Dermis microvascular lymphatic vessel endothelial cell (primary cell): ENCODE measurements around the gene TCAP. TPM values are rescaled to one million over a fixed set of nuclear protein-coding genes. Genes with fewer than 3 reads are reported as not detected.

Source experiments
- DNase-seq, 2 donors: peaks; one replicate each; pipeline versions ENCODE4 v3.0.0 to v3.0.0-alpha.2; 2010; ENCODE audit warnings: low read depth in 2 of 2
- total RNA-seq: library from RNA; depleted of rRNA; stranded (reverse); fragments of >200 nt; gene quantifications from 2 replicates; pipeline ENCODE4 v1.2.1, GENCODE V29; 2014

Gene TCAP
- total RNA-seq, 1 donor from 2014 or later = 0.26 TPM

DNA sequence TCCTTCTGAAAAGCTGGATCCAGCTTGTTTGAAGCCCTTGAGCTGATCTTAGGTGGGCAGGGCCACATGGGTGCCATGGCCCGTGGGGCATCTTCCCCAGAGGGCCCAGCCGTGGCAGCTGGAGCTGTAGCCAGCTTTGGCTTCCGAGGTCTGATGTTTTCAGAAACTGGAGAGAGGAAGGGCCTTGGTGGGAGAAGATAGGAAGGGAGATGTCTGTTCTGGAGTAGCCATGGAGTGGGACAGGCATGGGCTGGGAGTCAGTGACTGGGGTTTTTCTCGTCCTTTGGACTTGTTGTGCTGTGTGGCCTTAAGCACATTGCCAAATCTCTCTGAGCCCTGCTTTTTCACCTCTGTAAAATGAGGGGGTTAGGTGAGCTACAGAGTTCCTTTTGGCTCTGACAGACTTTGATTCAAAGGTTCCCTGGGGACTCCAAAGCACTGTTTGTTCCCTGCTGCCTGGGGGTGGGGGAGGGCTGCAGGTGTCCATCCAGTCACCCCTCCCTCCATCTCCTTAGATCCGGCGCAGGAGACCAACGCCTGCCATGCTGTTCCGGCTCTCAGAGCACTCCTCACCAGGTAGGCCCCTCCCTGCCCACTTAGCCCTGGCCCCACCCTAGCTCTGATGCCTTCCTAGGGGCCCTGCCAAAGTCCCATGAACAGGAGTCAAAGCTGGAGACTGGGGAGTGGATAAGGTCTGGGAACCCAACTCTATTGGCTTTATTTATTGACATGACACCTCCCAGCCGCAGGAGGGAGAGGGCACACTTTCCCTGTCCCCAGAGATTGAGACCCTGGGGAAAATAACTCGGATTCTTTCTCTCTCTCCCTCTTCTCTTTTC lies 36.3 kb upstream of the TCAP start:
- no peak for DNase-seq

DNA sequence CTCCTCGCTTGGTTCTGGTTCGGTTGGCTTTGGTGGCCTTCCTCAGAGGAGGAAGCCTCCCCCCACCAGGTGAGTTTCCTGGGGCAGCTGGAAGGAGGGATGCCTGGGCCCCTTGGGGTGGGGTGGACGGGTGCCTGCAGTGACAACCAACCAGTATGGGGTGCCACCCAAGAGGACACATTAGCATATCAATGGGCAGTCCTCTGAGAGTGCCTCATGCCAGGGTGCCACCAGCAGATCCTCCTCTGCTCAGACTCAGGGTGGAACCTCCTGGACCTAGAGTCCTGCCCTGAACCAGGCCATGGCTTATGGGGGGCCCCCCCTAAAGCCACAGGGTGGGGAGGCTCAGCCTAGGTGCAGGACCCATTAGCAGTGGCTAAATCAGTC lies 35.7 kb upstream of the TCAP start:
- DNase-seq = no peak

- DNase-seq = no peak
Observed at GRCh38 chr17:39629898-39630297, 35.3 kb upstream of the TCAP start.

DNA sequence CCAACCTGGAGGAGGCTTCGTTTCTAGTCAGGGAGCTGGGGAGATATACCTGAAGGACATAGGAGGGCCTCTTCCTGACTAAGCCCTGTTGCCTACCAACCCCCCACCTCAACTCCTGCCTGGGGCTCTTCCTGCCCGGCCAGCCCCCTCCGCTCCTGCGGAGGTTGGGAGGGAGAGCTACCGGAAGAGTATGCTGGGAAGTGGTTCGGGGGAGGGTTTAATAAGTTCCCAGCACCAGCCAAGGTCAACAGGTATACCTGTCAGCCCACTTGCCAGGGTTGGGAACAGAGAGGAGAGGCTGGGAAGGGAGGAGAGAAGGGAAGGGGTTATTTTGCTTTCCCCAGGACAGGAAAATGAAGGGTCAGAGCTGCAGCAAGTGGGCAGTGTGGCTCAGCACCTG lies 33.7 kb upstream of the TCAP start:
- no peak for DNase-seq

GRCh38 chr17:39632153-39632941 lies 32.8 kb upstream of the TCAP start:
- no peak for DNase-seq

DNA sequence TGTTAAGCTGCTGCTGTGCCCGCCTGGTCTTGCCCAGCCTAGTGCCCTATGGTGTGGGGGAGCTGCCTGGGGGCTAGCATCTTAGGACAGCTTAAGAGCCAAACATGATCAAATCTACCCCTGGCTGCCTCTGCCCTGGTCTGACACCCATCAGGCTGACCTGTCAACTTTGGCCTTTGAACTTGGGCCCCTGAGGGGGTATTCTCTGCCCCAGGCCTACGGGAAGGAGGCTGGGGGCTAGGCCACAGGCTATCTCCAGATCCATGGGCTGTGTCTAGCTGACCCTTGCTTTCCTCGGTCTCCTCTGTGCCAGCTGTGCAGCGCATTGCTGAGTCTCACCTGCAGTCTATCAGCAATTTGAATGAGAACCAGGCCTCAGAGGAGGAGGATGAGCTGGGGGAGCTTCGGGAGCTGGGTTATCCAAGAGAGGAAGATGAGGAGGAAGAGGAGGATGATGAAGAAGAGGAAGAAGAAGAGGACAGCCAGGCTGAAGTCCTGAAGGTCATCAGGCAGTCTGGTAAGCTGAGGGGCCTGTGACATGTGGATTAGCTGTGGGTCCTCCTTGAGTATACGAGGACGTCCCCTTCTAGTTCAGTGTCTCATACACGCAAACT lies 31.5 kb upstream of the TCAP start:
- no peak for DNase-seq

DNA sequence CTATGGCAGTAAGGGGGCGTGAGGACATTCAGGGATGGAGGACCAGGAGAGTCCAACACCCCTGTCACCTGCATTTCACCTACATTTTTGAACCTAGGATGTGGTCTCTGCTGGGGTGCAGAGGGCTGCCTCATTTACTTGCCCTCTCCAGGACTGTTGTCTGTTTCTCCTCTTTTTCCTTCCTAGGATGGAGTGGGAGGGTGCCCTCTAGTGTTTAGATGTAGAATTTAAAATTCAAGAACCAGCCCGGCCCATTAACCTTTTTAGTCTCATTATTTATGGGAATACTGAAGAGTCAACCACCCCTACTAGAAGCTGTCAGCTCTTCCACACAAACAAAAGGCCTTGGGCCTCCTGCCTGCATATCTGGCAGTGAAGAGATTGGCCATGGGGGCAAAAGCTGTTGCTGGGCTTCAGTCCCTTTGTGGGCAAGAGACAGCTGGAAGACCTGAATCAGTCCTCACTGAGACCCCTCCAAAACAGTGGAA lies 30.7 kb upstream of the TCAP start:
- DNase-seq = peak; percentile 26 to 44

DNA sequence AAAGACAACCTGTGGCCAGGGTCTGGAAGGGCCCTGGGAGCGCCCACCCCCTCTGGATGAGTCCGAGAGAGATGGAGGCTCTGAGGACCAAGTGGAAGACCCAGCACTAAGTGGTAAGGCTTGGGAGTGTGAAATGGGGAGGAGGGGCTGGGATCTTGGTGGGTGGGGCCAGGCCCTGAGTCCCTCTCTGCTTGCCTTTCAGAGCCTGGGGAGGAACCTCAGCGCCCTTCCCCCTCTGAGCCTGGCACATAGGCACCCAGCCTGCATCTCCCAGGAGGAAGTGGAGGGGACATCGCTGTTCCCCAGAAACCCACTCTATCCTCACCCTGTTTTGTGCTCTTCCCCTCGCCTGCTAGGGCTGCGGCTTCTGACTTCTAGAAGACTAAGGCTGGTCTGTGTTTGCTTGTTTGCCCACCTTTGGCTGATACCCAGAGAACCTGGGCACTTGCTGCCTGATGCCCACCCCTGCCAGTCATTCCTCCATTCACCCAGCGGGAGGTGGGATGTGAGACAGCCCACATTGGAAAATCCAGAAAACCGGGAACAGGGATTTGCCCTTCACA lies 29.5 kb upstream of the TCAP start:
- no peak for DNase-seq

GRCh38 chr17:39636587-39636926 lies 28.6 kb upstream of the TCAP start:
- no peak for DNase-seq

- peak; percentile 70 to 86 for DNase-seq
Observed at GRCh38 chr17:39636927-39637736, 28.0 kb upstream of the TCAP start, which contains the start of gene STARD3. TSS of gene STARD3 (plus strand) at chr17:39637144. CDS start at chr17:39653532, 16,388 bp downstream.

- no peak for DNase-seq
Observed at GRCh38 chr17:39638317-39638716, 26.8 kb upstream of the TCAP start.

GRCh38 chr17:39639043-39639442 lies 26.1 kb upstream of the TCAP start:
- DNase-seq = no peak

DNA sequence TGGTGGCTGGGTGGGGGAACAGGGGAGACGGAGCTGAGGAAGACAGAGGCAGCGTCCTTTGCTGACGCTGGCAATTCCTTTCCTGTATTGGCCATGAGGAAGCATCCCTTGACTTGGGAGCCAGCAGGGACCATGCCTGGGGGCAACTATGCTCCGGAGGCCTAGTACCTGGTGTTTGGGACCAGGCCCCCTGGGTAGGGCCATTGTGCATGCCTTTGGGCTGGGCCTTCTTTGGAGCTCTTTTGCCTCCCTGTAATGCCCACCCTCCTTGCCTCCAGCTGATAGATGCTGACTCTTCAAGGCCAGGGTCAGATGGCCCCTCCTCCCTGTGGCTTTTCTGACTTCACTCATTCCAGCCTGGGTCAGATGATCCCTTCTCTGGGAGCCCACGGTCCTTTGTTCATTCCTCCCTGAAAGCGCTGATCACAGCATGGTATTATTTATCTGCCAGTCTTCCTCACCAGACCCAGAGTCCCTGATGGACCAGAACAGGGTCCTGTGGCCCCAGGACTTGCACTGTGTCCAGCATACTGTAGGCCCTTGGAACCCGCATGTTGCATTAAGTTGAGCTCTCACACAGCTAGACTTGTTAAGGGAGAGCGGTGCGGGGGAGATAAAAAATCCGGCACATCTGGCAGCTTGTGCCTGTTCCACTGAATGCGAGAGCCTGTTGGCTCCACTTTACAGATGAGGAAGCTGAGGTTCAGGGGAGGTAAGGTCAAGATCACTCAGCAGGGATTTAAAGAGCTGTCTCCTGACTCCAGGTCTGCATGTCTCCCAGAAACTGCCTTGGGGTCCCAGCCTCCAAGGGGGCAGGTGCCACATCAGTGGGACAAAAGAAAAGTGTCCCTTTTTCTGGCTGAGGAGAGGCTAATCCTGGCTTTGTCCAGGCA lies 25.3 kb upstream of the TCAP start:
- no peak for DNase-seq

DNA sequence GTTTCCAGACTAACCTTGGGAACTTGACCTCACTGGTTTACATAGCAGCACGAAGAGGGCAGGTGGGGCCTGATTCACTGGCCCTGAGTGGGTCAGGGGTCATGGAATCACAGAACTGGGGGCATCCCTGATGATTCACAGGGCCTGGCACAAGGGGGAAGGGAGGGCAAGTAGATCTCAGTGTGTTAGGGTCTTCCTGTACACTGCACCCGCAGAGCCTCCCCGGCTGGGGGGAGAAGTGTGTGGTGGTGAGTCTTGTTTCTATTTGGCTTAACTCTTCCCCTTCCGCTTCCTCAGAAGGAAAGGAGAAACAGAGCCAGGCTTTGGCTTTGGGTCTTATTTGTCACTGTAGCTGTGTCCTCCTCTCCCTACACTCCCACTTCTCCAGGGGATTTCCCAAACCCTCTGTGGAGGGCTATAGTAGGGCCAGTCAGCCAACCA lies 24.5 kb upstream of the TCAP start:
- no peak for DNase-seq

GRCh38 chr17:39641097-39641496 lies 24.1 kb upstream of the TCAP start:
- DNase-seq = no peak

- DNase-seq = no peak
Observed at GRCh38 chr17:39641883-39642282, 23.3 kb upstream of the TCAP start.

DNA sequence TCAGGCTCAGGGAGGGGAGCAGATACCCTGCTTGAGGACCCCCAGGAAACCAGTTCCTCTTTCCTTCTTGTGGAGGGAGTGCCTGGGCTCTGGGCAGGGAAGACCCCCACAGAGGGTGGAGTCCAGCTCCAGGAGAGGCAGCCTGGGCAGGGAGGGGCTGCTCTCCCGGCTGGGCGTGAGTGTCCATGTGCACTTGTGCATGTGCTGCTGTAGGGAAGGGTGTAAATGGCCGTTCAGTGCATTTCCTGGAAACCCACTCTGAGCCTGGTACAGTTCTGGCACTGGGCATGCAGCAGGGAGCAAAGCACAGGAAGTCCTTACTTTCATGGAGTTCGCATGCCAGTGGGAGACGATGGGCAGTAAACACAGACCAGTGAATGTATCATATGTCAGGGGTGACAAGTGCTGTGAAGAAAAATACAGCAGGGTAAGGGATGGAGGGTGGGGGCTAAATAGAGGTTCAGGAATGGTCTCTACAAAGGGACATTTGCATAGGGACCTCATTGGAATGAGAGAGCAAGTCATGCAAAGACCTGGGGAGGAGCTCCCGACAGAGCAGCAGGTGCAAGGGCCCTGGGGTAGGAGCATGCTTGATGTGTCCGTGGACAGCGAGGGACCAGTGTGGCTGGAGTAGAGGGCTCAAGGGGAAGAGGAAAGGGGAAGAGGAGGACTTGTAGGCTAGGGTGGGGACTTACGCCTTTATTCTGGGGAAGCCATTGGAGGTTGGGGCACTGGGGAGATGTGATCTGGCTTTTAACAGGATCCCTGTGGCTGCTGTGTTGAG lies 22.7 kb upstream of the TCAP start:
- no peak for DNase-seq

DNA sequence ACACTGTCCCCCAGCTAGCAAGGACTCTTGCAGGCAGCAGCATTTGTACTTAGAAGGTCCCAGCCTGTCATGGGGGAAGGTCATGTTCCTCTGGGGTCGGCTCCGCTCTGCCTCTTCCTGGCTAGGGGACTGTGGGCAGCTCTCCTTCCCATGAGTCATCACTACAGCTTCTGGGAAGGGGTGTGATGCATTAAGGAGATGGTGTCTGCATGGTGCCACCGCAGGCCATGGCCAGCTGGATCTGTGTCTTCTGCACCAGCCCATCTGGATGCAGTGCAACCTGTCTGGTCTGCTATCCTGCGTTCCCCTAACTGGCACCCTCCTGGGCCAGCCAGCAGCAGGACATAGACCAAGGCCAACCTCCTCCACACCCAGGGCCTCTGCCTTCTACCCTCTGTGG lies 21.9 kb upstream of the TCAP start:
- no peak for DNase-seq

DNA sequence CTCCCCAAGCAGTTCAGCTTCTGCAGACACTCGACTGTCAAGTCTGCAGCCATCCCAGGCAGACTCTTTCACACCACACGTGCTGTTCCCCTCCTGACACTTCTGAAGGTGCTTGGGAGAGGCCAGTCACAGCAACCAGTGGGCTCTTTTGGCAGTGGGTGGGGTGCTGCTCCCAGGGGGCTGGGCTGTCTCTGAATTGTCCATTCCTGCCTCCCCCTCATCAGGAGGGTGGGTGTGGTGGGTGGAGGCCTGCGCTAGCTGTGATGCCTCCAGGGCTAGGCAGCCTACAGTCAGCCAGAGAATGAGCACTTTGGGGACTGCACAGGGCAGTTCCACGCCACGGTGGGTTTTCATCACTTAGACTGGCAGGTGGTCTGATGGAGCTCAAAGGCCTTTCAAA lies 17.9 kb upstream of the TCAP start:
- DNase-seq = no peak
